GM10266 (cell line): ENCODE results near the gene FSTL3.

ENCODE experiments used
- DNase-seq: peaks from one replicate; pipeline ENCODE4 v3.0.0; 2012; ENCODE audit errors: extremely low spot score
- TF ChIP-seq, protein P1 (sequence below): IDR thresholded peaks from 2 replicates; pipeline ENCODE4 v1.5.1; 2012; ENCODE audit warnings: mild to moderate bottlenecking, low read depth; ENCODE audit not compliant: control insufficient read depth, insufficient read depth; ENCODE audit errors: missing control alignments

The FSTL3 gene

DNA sequence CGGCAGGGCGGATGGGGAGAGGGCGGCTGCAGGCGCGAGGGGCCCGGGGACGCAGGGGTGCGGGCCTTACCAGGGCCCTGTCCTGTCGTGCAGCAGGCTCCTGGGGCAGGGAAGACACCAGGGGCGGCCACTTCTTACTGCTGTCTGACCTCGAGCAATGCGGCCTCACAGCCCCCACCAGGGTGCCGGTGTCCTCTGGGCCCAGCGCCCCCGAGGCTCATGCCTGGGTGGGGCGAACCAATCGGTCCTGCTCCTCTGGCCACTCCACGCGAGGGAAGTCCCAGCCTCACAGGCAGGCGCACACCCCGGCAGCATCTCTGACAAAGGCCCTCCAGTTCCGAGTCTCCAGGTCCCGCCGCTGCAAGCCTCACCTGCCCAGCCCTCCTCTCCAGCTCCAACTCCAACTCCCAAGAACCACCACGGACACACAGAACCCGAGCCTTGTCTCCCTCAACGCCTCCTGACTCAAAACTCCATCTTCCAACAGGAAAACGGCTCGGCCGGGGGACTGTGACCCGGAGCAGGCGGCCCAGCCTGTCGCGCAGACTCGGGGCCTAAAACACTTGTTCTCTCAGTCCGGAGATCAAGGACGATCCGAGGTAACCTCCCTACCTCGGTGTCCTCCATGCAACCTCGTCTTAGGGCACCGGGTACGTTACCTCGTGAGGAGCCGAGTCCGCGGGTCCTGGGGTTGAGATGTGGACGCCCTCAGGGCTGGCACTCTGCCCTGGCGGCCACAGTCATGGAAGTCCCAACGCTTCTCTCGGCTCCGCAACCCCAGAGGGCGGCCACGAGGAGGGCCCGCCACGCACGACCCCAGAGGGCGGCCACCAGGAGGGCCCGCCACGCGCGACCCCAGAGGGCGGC is 30.0 kb upstream of the FSTL3 start:
- TF ChIP-seq, protein P1, sequence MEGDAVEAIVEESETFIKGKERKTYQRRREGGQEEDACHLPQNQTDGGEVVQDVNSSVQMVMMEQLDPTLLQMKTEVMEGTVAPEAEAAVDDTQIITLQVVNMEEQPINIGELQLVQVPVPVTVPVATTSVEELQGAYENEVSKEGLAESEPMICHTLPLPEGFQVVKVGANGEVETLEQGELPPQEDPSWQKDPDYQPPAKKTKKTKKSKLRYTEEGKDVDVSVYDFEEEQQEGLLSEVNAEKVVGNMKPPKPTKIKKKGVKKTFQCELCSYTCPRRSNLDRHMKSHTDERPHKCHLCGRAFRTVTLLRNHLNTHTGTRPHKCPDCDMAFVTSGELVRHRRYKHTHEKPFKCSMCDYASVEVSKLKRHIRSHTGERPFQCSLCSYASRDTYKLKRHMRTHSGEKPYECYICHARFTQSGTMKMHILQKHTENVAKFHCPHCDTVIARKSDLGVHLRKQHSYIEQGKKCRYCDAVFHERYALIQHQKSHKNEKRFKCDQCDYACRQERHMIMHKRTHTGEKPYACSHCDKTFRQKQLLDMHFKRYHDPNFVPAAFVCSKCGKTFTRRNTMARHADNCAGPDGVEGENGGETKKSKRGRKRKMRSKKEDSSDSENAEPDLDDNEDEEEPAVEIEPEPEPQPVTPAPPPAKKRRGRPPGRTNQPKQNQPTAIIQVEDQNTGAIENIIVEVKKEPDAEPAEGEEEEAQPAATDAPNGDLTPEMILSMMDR = no peak
- peak; percentile 31 for DNase-seq

DNA sequence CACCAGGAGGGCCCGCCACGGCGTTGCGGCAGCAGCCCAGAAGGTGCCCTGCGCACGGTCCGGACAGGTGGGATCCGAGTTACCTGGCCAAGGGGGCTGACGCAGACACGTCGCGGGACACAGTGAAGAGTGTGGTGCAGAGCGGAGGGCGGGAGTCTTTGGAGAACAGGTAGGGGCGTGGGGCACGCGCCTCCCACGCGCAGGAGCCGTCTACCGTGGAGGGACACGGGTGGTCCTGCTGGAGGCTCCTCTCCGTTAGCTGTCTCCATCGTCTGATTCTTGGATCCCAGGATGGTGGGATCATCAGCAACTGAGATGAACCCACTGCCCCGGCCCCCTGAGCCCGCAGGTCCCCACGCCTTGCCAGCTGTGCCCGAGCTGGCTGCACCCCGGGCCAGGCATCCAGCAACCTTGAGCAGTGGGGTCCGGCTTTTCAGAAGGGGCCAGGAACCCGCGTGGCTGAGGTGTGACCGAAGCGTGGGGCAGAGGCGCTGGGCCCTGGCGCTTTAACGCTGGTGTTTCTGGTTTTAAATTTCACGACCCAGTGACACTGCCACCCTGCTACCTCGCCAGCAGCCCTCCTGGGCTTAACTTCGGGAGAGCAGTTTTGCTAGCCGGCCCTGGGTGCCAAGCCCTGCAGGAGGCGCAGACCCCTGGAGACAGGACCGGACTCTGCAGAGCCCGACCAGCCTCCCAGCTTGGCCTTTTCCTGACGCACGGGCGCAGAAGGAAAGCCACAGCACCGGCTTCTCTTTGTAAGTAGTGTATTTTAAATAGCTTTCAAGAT is 29.2 kb upstream of the FSTL3 start:
- TF ChIP-seq, protein P1 = no peak
- DNase-seq = peak; percentile 34

DNA sequence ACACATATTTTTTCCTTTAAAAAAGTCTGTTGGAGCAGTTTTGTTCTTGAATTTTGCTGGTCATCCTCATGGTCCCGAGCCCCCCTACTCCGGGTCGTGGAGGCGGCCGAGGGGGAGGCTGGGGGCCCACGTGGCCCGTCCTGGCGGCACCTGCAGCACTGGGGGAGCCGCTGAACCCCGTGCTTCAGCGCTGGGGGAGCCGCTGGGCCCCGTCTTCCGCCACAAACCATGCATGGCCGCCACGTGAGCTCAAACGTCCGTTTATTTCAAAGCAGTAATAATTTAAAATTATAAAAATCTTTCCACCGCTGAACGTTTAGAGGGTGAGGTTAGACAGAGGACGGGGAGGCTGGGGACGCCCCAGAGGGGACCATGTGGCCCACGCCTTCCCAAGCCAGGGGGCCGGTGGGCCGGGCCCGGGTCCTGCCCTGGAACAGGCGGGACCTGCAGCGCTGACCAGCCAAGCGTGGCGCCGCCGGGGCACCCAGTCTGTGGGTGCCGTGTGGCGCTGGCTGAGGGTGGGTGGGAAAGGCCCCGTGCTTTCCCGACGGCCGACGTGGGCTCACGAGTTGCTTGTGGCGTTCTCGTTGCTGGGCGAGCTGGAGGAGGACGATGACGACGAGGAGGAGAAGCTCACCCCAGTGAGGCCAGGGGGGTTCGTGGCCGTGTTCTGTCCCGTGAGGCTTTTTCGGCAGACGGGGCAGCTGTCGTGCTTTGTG is 28.5 kb upstream of the FSTL3 start:
- TF ChIP-seq, protein P1 = no peak
- DNase-seq = peak; percentile 58

- DNase-seq = peak; percentile 46
- TF ChIP-seq, protein P1 = no peak
Measured at GRCh38 chr19:648305-648704, 27.9 kb upstream of the FSTL3 start.

DNA sequence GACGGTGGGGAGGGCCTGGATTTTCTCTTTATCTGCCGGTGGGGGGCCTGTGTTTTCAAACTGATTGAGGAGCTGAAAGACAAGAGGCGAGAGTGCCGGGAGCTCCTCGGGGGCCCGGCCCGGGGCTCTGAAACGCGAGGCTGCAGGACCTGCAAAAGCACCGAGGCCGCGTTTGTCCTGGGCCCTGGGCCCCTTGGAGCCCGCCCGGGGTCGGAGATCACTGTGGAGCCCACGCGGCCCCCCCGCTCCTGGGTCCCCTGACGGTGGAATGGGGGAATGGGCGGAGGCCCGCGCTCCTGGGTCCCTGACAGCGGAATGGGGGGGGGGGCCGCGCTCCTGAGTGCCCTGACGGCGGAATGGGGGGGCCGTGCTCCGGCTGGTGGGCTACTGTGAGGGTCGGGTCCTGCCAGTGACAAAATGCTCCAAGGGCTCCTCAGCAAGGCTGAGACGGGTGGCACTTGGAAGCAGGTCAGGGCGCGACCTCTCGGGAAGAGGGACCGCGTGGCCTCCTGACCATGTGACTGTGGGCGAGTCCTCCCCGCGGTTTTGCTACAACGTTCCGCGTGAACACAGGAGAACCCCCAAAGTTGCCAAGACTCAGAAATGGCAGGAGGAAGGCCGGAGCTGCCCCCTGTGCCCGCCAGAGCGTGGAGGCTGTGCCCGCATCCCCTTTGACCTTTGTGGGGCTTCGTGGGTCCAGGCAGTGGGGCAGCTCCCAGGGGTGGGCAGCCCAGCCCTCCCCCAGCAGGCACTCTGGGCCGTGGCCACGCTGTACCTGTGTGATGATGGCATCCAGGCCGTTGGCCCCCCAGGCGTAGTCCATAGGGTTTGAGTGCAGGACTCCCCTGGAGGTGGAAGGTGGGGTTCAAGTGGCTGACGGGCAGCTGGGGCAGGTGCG is 27.0 kb upstream of the FSTL3 start:
- TF ChIP-seq, protein P1 = no peak
- peak; percentile 30 for DNase-seq

- DNase-seq = no peak
- TF ChIP-seq, protein P1 = no peak
Measured at GRCh38 chr19:650121-650520, 26.1 kb upstream of the FSTL3 start.
